HPDE6-E6E7 (cell line): Measurements from ENCODE around the gene SNX30.

Experiments
- DNase-seq: peaks from one replicate; pipeline ENCODE4 v3.0.0; 2011; ENCODE audit warnings: missing footprints; ENCODE audit errors: extremely low spot score

Gene SNX30

GRCh38 chr9:112783551-112783954 lies 33.0 kb downstream of the SNX30 start:
- DNase-seq, result no peak

GRCh38 chr9:112784020-112784785 lies 33.6 kb downstream of the SNX30 start:
- no peak for DNase-seq

GRCh38 chr9:112785986-112786385 lies 35.4 kb downstream of the SNX30 start:
- no peak for DNase-seq

GRCh38 chr9:112786829-112787520 lies 36.4 kb downstream of the SNX30 start:
- DNase-seq, result no peak

- no peak for DNase-seq
Observed at GRCh38 chr9:112787978-112788377, 37.4 kb downstream of the SNX30 start.

- DNase-seq, result no peak
Observed at GRCh38 chr9:112789473-112789872, 38.9 kb downstream of the SNX30 start.

GRCh38 chr9:112789891-112790774 lies 39.6 kb downstream of the SNX30 start:
- no peak for DNase-seq

- no peak for DNase-seq
Observed at GRCh38 chr9:112792670-112793069, 42.1 kb downstream of the SNX30 start.

GRCh38 chr9:112793213-112793810 lies 42.8 kb downstream of the SNX30 start:
- peak; percentile 53 for DNase-seq

GRCh38 chr9:112794731-112795130 lies 44.2 kb downstream of the SNX30 start:
- no peak for DNase-seq

GRCh38 chr9:112795921-112796320 lies 45.4 kb downstream of the SNX30 start:
- DNase-seq, result no peak

- DNase-seq, result no peak
Observed at GRCh38 chr9:112796485-112796884, 45.9 kb downstream of the SNX30 start.

GRCh38 chr9:112809351-112809848 lies 58.8 kb downstream of the SNX30 start:
- no peak for DNase-seq

- DNase-seq, result no peak
Observed at GRCh38 chr9:112809906-112810305, 59.3 kb downstream of the SNX30 start.

GRCh38 chr9:112810696-112811490 lies 60.3 kb downstream of the SNX30 start:
- no peak for DNase-seq

GRCh38 chr9:112811518-112811917 lies 61.0 kb downstream of the SNX30 start:
- DNase-seq, result no peak

GRCh38 chr9:112815868-112816267 lies 65.3 kb downstream of the SNX30 start:
- DNase-seq, result no peak

- DNase-seq, result no peak
Observed at GRCh38 chr9:112817860-112818203, 67.3 kb downstream of the SNX30 start.

GRCh38 chr9:112819635-112820496 lies 69.3 kb downstream of the SNX30 start:
- DNase-seq, result peak; percentile 32

- DNase-seq, result no peak
Observed at GRCh38 chr9:112820881-112821280, 70.3 kb downstream of the SNX30 start.
